GM18909 (cell line): ENCODE results near the gene DCT.

Experiments used
- ATAC-seq: cut with Tn5 transposase; IDR thresholded peaks from one replicate; pipeline ENCODE4 v1.9.1; 2021; ENCODE audit warnings: mild to moderate bottlenecking; ENCODE audit not compliant: unreplicated experiment, poor library complexity

Gene DCT

DNA sequence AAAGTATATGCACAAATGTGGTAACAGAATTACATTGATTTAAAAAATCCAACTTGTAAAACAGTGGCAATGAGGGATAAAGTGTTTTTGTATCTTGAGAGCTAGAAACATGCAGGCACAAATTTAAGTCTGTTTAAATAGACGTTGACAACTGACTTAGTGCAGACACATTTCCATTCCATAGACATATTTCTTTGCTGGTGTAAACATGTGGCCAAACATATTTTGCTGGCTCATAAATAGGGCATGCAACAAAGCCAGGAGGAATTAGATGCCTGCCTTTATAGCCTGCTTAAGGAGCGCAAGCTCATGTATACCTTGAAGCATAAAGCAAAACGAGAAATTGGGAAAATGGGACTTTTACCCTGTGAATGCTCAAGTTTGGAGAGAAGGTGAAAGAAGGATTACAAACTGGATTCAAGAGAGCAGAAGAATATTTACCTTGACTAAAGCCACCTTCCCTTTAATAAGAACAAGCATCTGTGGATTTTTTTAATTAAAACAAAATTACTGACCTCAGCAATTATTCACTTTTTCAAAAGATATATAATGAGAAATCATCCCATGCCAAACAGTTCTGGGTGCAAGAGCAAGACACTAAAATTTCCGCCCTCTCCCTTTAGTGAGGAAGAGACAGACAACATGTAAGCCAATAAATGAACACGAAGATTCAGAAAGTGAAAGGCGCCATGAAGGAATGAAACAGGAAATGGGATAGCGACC lies 71.0 kb downstream of the DCT start:
- ATAC-seq = no peak

DNA sequence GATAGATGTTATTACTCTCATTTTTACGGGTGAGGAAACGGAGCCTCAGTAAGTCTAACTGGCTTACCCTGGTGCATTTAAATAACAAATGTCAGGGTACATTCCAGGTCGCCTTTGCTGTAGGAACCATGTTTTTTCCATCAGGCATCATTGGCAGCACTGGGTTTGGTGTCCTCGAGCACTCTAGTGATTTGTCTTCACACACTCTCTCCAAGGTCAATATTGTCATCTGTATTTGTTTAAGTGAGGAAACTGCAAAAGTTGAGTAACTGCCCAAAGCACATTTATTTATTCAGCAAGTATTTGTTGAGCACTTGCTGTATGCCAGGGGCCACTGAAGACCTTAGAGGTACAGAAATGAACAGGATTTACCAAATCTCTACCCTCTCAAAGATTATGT lies 78.6 kb downstream of the DCT start:
- no peak for ATAC-seq

DNA sequence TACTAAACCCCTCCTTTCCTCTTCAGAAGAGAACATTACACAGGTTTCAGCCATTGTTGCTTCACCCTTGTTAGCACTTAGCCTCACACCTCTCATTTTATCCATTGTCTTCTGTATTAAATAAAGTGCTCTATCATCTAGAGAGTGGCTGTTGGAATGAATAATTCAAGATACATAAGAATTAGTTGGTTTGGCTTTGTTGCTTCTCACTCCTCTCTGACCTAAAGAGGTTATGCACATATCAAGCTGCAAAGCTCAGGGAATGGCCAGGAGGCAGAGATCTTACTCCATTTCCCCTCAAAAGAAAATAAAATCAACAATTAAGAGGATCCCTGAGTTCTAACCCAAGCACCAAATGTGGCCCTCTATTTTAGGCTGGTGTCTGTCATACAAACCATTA lies 79.7 kb downstream of the DCT start:
- no peak for ATAC-seq

DNA sequence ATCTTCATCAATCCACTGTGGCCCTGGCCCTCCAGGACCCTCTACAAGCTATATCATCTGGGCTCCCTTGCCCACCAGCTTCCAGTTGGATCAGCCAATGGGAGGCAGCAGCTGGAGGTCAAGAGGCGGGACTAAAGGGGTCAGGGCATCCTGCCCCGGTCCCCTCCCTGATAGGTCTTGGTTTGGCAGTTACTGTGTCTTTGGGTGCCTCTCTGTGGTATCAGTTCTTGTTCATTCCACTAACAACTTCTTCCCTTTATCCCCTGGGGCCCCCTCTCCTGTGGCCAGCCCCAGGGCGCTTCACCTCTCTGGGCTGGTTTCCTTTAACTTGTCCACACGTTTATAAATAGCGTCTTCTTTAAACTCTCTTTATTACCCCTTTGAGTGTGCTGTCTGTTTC lies 83.6 kb downstream of the DCT start:
- no peak for ATAC-seq

DNA sequence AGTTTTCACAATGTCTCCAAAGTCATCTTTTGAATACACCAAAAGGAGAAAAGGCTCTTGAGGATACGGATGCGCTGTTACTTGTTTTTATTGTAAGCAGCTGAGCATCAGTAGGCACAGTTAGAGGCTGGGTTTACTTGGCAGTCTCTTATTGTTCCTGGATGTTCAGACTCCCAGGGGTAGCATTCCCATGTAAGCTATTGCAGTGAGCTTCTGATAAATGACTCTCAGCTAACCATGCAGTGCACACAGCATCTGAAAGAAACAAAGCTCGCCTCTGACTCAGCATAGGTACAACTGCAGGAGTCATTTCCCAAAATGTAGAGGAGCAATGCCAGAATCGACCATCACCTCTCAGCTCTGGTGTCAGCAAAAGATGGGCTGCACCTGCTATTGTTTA lies 84.8 kb downstream of the DCT start:
- no peak for ATAC-seq

DNA sequence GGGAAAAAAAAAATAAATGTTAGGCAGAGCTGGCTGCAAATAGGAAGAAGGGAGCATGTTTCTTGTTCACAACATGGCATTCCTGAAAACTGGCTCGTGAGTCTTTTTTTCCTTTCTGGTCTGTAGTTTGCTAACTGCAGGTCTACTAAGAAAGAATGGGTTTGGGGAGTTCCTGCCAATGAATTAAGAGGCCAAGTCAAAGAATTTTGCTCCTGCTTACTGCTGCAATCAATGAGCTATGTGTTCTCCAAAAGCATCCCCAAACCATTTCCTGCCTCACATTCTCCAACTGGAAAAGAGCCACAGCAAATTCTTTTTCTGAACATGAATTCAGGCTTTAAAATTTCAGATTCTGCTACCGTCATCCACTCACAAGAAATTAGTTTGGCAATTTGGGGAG lies 88.6 kb downstream of the DCT start:
- no peak for ATAC-seq

DNA sequence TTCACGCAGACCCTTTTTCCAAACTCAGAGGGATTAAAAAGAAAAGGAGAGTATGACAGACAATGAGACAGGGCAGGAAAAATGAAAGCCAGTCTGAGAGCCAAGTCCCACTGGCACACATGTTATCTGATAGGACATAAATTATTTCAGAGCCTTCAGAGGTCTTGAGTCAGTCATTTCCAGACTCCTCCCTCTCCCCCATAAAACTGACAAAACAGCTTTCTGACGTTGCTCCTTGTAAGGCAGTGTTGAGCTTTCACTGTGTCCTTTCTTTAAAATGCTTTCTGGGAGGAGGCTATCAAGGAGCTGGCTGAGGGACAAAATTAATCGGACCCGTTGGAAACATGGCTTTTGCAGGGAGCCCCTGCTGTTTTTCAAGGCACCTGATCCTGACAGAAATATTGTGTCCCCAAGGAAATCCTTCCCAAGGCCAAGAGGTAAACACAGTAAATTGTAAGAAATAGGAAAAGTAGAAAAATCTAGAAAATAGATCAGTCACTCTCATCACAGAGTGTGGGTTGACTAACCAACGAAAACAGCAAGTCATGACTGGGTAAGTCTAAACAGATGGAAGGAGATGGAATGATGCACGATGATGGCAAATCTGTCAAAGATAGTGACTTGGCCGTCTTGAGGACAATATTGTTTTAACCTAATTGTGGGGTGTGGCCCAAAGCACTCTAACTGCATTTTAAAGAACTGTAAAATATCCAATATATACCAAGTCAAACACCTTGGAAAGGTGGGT lies 89.7 kb downstream of the DCT start:
- ATAC-seq = no peak

DNA sequence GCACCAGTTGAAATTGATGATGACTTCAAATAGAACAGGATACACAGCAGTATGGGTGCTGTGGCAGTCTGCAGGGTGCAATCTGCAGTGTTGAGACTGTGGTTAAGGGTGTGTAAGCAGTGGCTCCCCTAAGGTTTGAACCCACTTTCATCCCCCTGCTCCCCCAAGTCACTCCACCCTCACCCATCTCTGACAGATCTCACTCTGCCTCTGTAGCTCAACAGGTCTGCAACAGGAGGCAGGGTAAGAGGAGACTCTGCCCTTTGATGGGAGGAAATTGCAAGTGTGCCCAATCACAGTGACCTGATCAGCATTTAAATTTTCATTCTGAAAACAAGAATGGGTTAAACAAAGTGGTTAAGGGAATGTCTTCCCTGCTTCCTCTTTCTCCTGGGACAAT lies 92.4 kb downstream of the DCT start:
- no peak for ATAC-seq
